Cortex of kidney (tissue), 1 donor: ENCODE results near the gene MTUS2.

ENCODE experiments used
- DNase-seq: peaks from one replicate; lab custom pipeline; 2025; lab: John Stamatoyannopoulos, UW

Gene MTUS2

GRCh38 chr13:29239653-29240525, 419.8 kb downstream of the MTUS2 start:
- no peak for DNase-seq

DNA sequence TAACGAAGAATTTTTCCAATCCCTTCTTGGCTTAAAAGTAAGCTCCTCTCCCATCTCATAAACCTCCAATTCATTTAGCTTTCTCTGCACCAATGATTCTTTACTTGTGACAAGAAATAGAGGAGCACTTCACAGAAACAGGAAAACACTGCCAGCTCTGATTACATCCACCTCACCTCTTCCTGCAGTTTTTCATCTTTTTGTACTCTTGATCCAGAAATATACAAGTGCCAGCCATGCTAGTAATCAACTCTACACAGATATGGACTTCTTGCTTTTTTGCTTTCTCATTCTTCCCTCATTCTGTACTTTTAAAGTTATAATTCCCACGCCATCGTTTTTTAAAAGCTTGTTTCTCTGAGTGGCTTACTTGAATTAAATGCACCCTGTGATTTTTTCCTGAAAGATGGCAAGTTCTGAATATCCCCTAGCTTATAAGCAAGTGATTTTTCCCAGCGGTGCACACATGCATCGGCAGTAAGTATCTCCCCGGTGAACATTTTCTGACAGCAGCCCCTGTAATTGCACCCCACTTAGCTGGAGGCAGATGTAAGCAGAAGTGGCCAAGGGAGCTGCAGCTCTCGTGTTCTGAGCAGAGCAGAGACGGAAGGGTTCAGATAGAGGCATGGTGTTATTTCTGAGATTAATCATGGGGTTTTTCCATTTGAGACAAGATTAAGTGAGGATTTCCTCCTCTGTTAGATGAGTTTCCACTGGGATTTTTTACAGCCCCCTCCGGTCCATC, 434.7 kb downstream of the MTUS2 start:
- DNase-seq = no peak

- no peak for DNase-seq
These were observed 435.4 kb downstream of the MTUS2 start for GRCh38 chr13:29255567-29255966.

DNA sequence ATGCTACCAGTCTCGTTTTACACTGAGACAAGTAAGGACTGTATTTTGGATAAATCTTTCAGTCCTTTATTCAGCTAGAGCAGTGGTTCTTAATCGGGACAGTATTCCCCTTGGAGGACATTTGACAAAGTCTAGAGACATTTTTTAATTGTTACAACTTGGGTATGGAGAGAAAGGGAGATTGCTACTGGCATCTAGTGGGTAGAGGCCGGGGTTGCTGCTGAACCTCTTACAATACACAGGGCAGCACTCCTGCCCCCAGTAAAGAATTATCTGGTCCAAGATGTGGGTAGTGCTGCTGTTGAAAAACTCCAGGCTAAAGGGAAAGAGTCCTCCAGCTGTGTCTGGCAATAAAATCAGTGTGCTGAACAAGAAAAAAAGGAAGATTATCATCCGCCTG, 440.5 kb downstream of the MTUS2 start:
- no peak for DNase-seq

- DNase-seq = no peak
These were observed 446.1 kb downstream of the MTUS2 start for GRCh38 chr13:29266261-29266660.

DNA sequence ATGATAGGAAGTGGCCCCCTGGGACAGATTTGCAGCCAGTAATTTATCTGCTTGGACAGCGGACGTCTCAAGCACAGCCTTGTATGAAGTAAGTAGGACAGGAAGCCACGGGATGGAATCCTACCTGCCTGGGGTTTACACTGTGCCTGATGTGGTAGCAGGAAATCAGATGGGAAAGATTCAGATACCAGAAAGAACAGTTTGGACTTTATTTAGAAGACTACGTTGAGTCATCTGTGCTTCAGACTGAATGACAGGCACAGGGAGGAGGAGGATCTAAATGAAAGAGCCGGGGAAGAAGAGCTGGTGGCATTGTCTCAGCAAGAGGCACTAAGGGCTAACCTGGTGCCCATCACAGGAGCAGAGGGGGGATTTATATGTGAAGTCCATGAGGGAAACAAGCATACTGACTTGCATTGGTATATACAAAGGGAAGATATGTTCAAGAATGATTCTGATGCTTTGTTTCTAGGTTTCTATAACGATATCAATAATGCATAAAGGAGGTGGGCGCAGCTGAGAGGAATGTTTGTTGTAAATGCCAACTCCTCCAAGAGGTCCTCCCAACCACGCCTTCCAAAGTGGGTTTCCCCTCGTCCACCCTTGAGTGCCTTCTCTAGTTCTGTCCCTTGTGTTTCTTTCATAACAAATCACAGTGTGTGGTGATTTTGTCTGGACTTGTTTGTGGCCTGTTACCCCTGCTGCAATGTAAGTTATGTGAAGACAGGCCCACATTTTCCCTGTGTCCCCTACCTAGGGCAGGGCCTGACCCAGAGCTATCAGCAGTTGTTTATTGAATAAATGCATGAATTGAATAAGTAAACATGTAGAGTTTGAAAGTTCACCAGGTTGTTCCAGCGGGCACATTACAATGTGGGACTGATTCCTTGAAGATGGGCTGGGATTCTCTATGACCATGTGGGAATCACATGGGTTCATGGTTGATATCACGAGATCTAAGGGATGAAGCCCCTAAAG, 446.9 kb downstream of the MTUS2 start:
- no peak for DNase-seq

DNA sequence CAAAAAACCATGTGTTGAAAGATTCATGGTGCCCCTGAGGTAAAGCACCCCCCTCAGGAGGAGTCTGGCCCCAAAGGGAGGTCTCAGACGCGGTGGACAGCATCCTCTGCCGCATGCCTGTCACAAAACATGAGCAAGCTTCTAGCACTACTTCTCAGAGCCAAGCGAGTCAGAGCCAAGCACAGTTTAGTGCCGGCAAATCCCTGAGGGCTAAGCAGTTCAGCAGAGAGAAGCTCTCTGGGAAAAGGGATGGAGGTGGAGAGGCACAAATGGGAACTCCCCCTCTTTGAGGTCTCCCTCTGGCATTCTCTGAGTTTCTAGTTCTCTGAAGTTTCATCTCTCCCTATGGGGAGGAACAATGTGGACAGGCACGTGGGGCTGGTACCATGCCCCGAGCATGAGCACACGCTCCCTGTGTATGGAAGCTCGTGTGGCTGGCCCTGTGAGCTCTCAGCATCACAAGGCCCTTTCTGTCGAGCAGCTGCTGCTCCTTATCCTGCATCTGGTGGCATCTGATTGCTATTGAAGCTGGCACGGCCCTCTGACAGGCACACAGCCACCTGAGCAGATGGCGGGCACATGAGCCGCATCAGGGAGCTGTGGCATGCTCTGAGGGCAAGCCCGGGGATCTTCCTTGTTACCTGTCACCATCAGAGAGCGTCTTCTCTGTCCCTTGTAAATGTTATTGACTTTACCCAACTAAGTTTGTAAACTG, 450.3 kb downstream of the MTUS2 start:
- no peak for DNase-seq

DNA sequence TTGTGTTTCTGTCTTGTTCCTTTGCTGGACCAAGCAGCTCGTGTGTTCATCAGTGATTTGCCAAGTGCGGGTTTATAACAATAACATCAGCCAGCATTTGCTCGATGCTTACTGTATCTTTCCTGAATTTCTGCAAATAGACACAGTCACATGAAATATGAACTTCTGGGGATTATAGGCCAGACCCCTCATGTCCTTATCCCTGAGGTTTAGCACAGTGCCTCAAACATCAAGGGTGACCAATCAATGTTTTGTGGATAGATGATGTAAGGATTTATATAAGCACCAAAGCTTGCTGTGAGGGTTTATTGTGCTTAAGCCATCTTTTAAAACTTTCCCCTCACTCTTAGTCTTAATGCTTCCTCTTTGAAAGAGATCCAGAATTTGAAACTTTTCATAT, 451.5 kb downstream of the MTUS2 start:
- DNase-seq = no peak

- DNase-seq = no peak
These were observed 459.5 kb downstream of the MTUS2 start for GRCh38 chr13:29279356-29280254.

DNA sequence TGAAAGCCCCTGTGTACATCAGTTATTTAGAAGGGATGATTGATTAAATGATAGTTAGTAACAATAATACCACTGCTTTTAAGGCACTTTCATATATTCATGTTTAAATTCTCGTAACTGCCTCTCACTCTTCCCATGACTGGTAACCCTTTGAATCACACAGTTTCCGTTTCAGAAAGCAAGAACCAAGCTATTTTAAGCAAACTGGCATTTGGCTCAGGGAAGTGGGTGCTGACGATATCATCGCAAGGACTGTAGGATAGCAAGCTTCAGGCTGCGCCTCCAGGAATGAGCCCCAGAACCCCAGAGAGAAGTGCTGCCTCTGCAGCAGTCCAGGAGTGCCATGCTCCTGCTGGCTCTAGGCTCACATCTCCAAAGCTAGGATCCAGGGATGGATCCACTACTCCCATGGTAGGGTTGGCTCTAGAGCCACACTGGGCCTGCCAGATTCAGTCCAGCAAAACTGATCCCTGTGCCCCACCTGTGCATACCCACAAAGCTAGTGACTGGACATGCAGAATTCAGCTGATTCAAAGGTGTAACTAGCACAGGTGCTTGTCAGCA, 461.9 kb downstream of the MTUS2 start:
- DNase-seq = no peak

- no peak for DNase-seq
These were observed 464.6 kb downstream of the MTUS2 start for GRCh38 chr13:29284726-29285125.

DNA sequence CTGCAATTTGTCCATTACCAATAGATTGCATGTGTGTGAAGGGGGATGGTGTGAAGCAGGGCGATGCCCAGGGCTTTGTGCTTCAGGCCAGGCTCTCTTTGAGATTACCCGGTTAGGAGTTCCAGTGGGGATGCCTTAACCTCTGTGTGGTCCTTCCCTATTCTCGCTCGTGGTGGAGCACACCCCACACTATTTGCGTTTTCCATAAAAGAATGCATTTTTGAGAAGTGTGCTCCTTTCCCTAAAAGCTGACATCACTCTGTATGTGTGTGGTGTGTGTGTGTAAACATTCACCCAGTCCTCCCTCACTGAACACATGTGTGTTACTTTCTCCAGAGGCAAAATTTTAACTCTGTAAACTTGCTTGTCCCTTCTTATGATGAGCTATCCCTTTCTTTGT, 467.1 kb downstream of the MTUS2 start:
- no peak for DNase-seq

DNA sequence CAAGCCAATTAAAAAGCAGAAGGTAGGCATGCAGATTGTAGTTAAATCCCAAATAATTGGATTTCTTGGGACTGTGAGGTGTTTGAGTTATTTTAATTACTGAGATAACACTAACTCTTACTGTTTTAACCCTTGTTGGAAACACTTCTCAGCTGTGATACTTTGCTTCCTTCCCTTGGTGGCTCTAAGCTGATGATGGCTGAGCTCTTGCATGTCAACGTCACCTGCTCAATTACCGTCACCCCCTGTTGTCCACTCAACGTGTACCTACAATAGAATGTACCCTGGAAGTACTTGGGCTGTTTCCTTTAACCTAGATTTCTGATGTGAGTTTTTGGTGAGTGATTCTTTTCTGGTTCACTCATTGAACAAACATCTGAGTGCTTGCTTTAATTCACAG, 471.9 kb downstream of the MTUS2 start:
- DNase-seq = no peak

- DNase-seq = no peak
These were observed 474.7 kb downstream of the MTUS2 start for GRCh38 chr13:29294821-29295220.

- DNase-seq = no peak
These were observed 480.9 kb downstream of the MTUS2 start for GRCh38 chr13:29301027-29301426.

GRCh38 chr13:29304148-29304547, 484.0 kb downstream of the MTUS2 start:
- no peak for DNase-seq

GRCh38 chr13:29310806-29311205, 490.7 kb downstream of the MTUS2 start:
- DNase-seq = no peak

GRCh38 chr13:29315847-29316246, 495.7 kb downstream of the MTUS2 start:
- DNase-seq = no peak

DNA sequence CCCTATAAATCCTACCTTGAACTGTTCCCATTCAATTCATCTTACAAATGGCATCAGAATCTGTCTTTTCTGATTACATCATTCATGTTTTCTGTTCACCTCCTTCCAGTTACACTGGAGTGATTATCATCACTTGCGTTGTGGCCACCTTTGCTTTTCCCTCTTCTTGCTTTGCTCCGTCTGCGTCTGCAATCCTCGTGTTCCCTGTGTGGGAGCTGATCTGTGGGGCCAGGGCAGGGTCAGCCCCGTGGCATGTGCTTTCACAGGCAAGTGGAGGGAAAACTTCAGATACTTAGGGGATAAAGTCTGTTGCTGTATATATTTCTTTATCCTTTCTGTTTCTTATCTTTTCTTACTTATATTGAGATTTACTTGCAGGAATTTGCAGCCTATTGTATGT, 497.7 kb downstream of the MTUS2 start:
- no peak for DNase-seq

DNA sequence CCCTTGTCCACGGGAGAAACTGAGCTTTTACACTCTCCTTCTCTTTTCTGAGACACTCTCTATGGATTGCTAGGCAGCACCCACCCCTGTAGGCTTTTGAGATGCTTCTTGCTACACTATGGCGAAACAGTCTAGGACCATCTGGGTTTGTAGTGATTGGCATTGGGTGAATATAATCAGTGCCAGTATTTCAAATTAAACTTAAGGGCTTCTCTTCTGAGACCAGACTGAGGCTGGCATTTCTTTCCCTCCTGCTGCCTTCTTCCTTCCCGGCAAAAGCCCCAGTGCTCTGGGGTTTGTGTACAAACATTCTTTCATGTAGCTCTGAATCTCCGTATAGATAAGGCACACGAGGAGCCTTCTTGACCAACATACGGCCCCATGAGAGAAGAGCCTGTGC, 498.6 kb downstream of the MTUS2 start:
- DNase-seq = no peak
